ENCODE results near the gene NTN5. TPM values are rescaled to one million over a fixed set of nuclear protein-coding genes. Genes with fewer than 3 reads are reported as not detected.

The NTN5 gene
- total and polyA plus RNA-seq, 2 experiments from 2014 or later, result 0.52 to 0.94 TPM

DNA sequence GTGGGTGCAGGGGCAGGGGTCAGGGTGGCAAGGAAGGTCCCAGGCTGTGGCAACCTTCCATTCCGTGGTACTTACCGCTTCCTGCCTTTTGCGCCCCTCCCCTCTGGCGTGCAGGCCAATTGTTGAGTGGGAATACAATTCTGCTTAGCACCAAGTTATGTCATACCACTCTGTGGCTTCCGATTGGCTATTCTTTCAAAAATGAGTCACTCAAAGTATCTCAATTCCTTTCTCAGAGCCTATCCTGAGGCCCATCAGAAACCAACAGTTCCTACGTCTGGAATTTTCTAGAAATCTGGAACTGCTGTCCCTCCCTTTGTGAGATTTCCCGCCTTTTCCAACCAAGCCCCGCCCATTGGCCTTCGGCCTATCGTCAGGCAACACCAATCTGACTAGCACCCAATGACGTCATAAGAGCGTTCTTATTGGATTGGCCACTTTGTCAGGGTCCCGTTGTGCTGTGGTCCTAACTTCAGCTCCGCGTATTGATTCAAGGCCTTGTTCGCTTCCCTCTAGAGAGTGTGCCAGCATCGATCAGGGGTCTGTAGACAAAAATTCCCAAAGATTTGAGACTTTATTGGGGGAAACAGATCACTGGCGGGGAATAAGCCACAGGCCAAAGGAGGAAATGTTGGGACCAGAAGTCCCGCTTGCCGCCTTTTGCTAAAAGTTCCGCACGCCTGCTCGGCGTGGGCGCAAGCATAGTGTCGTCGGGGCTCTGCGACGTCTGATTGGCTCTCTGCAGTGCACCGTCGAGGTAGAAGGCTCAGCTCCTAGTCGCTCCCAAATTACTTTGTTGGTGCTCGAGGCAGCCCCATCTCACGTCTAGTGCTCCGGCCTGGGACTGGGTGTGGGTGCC is 11.7 kb downstream of the NTN5 start:
- ATAC-seq, result peak; percentile 78
- TF ChIP-seq CREB1 (CRISPR knock-in tag; IDR thresholded peaks at IDR 0.05; ENCODE audit: low read depth) (peak; percentile 87), JUNB (IDR thresholded peaks at IDR 0.05; ENCODE audit: unreplicated experiment) (no peak)
- Histone ChIP-seq H3K9me2 (ENCODE audit: insufficient read depth) (no peaks in the 10 kb centered on the region), H3K27ac (ENCODE audit: low read depth) (no peak overlapping the region), H3K27me3 (ENCODE audit: insufficient read depth) (no peaks in the 10 kb centered on the region), H3K4me3 (no peak overlapping the region), H2AFZ (no peak overlapping the region; the same call in 1 of the 2 replicates), H4K20me1 (replicated peaks; ENCODE audit: insufficient read depth) (no peaks in the 10 kb centered on the region), H3F3A (replicated peaks; ENCODE audit: low read depth) (no peaks in the 10 kb centered on the region), H3K4me1 (ENCODE audit: insufficient read depth) (no peaks in the 10 kb centered on the region), H3K79me2 (replicated peaks; ENCODE audit: insufficient read depth) (no peaks in the 10 kb centered on the region), H3K36me3 (ENCODE audit: insufficient read depth) (no peaks in the 10 kb centered on the region), H3K4me2 (no peak overlapping the region)
- Mint-ChIP-seq H3K4me1 (peaks cover 7% of the 10 kb centered on the region), H3K4me3 (no peak overlapping the region), H3K36me3 (ENCODE audit: low read depth) (peaks cover 4% of the 10 kb centered on the region; the same call in 1 of the 3 replicates), H3K27ac (no peak overlapping the region), H3K9me3 (peaks cover 8% of the 10 kb centered on the region), H3K27me3 (ENCODE audit: insufficient read depth, low read depth, poor library complexity) (peaks cover 9% of the 10 kb centered on the region)
- DNase-seq (ENCODE audit: low spot score), result peak; percentile 95

DNA sequence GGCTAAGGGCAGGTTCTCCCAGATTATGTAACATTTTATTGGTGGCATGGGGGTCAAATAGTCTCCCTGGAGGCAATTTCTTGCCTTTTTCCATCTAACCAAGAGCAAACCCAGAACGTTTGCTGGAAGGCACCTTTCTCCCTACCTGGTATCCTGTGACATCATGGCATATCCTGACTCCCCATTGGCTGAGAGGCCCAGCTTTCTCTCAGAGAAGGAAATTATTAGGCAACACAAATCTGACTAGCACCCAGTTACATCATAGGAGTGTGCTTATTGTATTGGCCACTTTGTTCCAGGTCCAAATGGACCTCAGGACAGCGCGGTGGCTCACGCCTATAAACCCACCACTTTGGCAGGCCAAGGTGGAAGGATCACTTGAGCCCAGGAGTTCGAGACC is 13.0 kb downstream of the NTN5 start:
- H3K36me3 Mint-ChIP-seq (ENCODE audit: low read depth), result peaks cover 4% of the 10 kb centered on the region; the same call in 1 of the 3 replicates
- H3K9me2 ChIP-seq (ENCODE audit: insufficient read depth), result no peaks in the 10 kb centered on the region
- H3K27me3 Mint-ChIP-seq (ENCODE audit: insufficient read depth, low read depth, poor library complexity), result peaks cover 9% of the 10 kb centered on the region
- H3K27ac ChIP-seq (ENCODE audit: low read depth), result no peak overlapping the region
- ATAC-seq, result no peak
- TF ChIP-seq JUNB (IDR thresholded peaks at IDR 0.05; ENCODE audit: unreplicated experiment), result no peak
- TF ChIP-seq, protein P1, sequence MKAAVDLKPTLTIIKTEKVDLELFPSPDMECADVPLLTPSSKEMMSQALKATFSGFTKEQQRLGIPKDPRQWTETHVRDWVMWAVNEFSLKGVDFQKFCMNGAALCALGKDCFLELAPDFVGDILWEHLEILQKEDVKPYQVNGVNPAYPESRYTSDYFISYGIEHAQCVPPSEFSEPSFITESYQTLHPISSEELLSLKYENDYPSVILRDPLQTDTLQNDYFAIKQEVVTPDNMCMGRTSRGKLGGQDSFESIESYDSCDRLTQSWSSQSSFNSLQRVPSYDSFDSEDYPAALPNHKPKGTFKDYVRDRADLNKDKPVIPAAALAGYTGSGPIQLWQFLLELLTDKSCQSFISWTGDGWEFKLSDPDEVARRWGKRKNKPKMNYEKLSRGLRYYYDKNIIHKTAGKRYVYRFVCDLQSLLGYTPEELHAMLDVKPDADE (IDR thresholded peaks at IDR 0.05), result no peak
- TF ChIP-seq NANOG (IDR thresholded peaks at IDR 0.05; ENCODE audit: borderline replicate concordance), result no peak
- TF ChIP-seq, protein P2, sequence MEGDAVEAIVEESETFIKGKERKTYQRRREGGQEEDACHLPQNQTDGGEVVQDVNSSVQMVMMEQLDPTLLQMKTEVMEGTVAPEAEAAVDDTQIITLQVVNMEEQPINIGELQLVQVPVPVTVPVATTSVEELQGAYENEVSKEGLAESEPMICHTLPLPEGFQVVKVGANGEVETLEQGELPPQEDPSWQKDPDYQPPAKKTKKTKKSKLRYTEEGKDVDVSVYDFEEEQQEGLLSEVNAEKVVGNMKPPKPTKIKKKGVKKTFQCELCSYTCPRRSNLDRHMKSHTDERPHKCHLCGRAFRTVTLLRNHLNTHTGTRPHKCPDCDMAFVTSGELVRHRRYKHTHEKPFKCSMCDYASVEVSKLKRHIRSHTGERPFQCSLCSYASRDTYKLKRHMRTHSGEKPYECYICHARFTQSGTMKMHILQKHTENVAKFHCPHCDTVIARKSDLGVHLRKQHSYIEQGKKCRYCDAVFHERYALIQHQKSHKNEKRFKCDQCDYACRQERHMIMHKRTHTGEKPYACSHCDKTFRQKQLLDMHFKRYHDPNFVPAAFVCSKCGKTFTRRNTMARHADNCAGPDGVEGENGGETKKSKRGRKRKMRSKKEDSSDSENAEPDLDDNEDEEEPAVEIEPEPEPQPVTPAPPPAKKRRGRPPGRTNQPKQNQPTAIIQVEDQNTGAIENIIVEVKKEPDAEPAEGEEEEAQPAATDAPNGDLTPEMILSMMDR (conservative IDR thresholded peaks at IDR 0.05; ENCODE audit: low read depth in 2 of 2), result no peak
- TF ChIP-seq, protein P3, sequence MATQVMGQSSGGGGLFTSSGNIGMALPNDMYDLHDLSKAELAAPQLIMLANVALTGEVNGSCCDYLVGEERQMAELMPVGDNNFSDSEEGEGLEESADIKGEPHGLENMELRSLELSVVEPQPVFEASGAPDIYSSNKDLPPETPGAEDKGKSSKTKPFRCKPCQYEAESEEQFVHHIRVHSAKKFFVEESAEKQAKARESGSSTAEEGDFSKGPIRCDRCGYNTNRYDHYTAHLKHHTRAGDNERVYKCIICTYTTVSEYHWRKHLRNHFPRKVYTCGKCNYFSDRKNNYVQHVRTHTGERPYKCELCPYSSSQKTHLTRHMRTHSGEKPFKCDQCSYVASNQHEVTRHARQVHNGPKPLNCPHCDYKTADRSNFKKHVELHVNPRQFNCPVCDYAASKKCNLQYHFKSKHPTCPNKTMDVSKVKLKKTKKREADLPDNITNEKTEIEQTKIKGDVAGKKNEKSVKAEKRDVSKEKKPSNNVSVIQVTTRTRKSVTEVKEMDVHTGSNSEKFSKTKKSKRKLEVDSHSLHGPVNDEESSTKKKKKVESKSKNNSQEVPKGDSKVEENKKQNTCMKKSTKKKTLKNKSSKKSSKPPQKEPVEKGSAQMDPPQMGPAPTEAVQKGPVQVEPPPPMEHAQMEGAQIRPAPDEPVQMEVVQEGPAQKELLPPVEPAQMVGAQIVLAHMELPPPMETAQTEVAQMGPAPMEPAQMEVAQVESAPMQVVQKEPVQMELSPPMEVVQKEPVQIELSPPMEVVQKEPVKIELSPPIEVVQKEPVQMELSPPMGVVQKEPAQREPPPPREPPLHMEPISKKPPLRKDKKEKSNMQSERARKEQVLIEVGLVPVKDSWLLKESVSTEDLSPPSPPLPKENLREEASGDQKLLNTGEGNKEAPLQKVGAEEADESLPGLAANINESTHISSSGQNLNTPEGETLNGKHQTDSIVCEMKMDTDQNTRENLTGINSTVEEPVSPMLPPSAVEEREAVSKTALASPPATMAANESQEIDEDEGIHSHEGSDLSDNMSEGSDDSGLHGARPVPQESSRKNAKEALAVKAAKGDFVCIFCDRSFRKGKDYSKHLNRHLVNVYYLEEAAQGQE (IDR thresholded peaks at IDR 0.05; ENCODE audit: unreplicated experiment), result no peak
- TF ChIP-seq, protein P4, sequence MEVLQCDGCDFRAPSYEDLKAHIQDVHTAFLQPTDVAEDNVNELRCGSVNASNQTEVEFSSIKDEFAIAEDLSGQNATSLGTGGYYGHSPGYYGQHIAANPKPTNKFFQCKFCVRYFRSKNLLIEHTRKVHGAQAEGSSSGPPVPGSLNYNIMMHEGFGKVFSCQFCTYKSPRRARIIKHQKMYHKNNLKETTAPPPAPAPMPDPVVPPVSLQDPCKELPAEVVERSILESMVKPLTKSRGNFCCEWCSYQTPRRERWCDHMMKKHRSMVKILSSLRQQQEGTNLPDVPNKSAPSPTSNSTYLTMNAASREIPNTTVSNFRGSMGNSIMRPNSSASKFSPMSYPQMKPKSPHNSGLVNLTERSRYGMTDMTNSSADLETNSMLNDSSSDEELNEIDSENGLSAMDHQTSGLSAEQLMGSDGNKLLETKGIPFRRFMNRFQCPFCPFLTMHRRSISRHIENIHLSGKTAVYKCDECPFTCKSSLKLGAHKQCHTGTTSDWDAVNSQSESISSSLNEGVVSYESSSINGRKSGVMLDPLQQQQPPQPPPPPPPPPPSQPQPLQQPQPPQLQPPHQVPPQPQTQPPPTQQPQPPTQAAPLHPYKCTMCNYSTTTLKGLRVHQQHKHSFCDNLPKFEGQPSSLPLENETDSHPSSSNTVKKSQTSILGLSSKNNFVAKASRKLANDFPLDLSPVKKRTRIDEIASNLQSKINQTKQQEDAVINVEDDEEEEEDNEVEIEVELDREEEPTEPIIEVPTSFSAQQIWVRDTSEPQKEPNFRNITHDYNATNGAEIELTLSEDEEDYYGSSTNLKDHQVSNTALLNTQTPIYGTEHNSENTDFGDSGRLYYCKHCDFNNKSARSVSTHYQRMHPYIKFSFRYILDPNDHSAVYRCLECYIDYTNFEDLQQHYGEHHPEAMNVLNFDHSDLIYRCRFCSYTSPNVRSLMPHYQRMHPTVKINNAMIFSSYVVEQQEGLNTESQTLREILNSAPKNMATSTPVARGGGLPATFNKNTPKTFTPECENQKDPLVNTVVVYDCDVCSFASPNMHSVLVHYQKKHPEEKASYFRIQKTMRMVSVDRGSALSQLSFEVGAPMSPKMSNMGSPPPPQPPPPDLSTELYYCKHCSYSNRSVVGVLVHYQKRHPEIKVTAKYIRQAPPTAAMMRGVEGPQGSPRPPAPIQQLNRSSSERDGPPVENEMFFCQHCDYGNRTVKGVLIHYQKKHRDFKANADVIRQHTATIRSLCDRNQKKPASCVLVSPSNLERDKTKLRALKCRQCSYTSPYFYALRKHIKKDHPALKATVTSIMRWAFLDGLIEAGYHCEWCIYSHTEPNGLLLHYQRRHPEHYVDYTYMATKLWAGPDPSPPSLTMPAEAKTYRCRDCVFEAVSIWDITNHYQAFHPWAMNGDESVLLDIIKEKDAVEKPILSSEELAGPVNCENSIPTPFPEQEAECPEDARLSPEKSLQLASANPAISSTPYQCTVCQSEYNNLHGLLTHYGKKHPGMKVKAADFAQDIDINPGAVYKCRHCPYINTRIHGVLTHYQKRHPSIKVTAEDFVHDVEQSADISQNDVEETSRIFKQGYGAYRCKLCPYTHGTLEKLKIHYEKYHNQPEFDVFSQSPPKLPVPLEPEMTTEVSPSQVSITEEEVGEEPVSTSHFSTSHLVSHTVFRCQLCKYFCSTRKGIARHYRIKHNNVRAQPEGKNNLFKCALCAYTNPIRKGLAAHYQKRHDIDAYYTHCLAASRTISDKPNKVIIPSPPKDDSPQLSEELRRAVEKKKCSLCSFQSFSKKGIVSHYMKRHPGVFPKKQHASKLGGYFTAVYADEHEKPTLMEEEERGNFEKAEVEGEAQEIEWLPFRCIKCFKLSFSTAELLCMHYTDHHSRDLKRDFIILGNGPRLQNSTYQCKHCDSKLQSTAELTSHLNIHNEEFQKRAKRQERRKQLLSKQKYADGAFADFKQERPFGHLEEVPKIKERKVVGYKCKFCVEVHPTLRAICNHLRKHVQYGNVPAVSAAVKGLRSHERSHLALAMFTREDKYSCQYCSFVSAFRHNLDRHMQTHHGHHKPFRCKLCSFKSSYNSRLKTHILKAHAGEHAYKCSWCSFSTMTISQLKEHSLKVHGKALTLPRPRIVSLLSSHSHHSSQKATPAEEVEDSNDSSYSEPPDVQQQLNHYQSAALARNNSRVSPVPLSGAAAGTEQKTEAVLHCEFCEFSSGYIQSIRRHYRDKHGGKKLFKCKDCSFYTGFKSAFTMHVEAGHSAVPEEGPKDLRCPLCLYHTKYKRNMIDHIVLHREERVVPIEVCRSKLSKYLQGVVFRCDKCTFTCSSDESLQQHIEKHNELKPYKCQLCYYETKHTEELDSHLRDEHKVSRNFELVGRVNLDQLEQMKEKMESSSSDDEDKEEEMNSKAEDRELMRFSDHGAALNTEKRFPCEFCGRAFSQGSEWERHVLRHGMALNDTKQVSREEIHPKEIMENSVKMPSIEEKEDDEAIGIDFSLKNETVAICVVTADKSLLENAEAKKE (CRISPR knock-in tag; IDR thresholded peaks at IDR 0.05), result no peak
- peaks cover 7% of the 10 kb centered on the region for H3K4me1 Mint-ChIP-seq
- H3K4me3 ChIP-seq, result no peak overlapping the region
- H3K27ac Mint-ChIP-seq, result no peak overlapping the region
- DNase-seq (ENCODE audit: low spot score), result no peak
- H4K20me1 ChIP-seq (replicated peaks; ENCODE audit: insufficient read depth), result no peaks in the 10 kb centered on the region
- peaks cover 8% of the 10 kb centered on the region for H3K9me3 Mint-ChIP-seq
- no peaks in the 10 kb centered on the region for H3K27me3 ChIP-seq (ENCODE audit: insufficient read depth)
- no peak overlapping the region for H3K4me2 ChIP-seq
- no peaks in the 10 kb centered on the region for H3K36me3 ChIP-seq (ENCODE audit: insufficient read depth)
- H3K4me3 Mint-ChIP-seq, result no peak overlapping the region
- no peaks in the 10 kb centered on the region for H3K79me2 ChIP-seq (replicated peaks; ENCODE audit: insufficient read depth)
- no peaks in the 10 kb centered on the region for H3K4me1 ChIP-seq (ENCODE audit: insufficient read depth)
- H3F3A ChIP-seq (replicated peaks; ENCODE audit: low read depth), result no peaks in the 10 kb centered on the region
- H2AFZ ChIP-seq, result no peak overlapping the region
